CD14-positive monocyte (primary cell): ENCODE data around the gene CDNF. TPM values are rescaled to one million over a fixed set of nuclear protein-coding genes. Genes with fewer than 3 reads are reported as not detected.

Experiments
- DNase-seq, 3 donors: peaks; one replicate each; pipeline ENCODE4 v3.0.0-alpha.2; 2011 to 2022
- H2AFZ ChIP-seq: 2 replicates; pipeline ENCODE4 v1.6.0; 2012; ENCODE audit warnings: mild to moderate bottlenecking, low read depth, low read length, inconsistent platforms; ENCODE audit not compliant: insufficient read depth, poor library complexity, severe bottlenecking
- H3K27ac ChIP-seq, 2 donors: 1 replicate in 1 of 2; 2 replicates in 1 of 2; pipeline ENCODE4 v1.5.1; 2012 to 2013; ENCODE audit warnings: low read length in 2 of 2, control low read depth in 1 of 2, inconsistent platforms in 1 of 2, low read depth in 1 of 2, mild to moderate bottlenecking in 1 of 2
- H3K27me3 ChIP-seq, 2 donors: one replicate each; pipeline versions ENCODE4 v1.6.0 to v1.6.1; 2011 to 2013; ENCODE audit warnings: low read length in 2 of 2; ENCODE audit not compliant: control insufficient read depth in 2 of 2, insufficient read depth in 2 of 2
- H3K36me3 ChIP-seq, 2 donors: replicated peaks in 1 of 2; 1 replicate in 1 of 2; 2 replicates in 1 of 2; pipeline versions ENCODE4 v1.5.1 to v1.6.1; 2012 to 2013; ENCODE audit warnings: low read length in 2 of 2, control low read depth in 1 of 2, inconsistent platforms in 1 of 2, mild to moderate bottlenecking in 1 of 2; ENCODE audit not compliant: insufficient read depth in 2 of 2, control insufficient read depth in 1 of 2
- H3K4me1 ChIP-seq, 2 donors: 1 replicate in 1 of 2; 2 replicates in 1 of 2; pipeline versions ENCODE4 v1.5.1 to v1.6.1; 2012 to 2013; ENCODE audit warnings: low read length in 2 of 2, control low read depth in 1 of 2, inconsistent platforms in 1 of 2, mild to moderate bottlenecking in 1 of 2, moderate library complexity in 1 of 2; ENCODE audit not compliant: insufficient read depth in 2 of 2, control insufficient read depth in 1 of 2
- H3K4me2 ChIP-seq: replicated peaks from 2 replicates; pipeline ENCODE3; 2012; ENCODE audit warnings: low read length, moderate library complexity, mild to moderate bottlenecking; ENCODE audit not compliant: poor library complexity, severe bottlenecking; ENCODE audit errors: extremely low read depth
- H3K4me3 ChIP-seq, 3 experiments: fragments of 200-600 bp in 1 of 3; sonication (generic) in 1 of 3; replicated peaks in 1 of 3; 1 replicate in 2 of 3; 2 replicates in 1 of 3; pipeline ENCODE4 v1.5.1; 2011 to 2013; ENCODE audit warnings: low read length in 3 of 3, mild to moderate bottlenecking in 3 of 3, control low read depth in 2 of 3, low read depth in 2 of 3, inconsistent platforms in 1 of 3, moderate library complexity in 1 of 3
- H3K79me2 ChIP-seq: 2 replicates; pipeline ENCODE4 v1.6.0; 2012; ENCODE audit warnings: mild to moderate bottlenecking, control low read depth, inconsistent platforms, low read length, moderate library complexity; ENCODE audit not compliant: insufficient read depth
- H3K9ac ChIP-seq: 2 replicates; pipeline ENCODE4 v1.6.0; 2017; ENCODE audit warnings: low read length, mild to moderate bottlenecking; ENCODE audit not compliant: insufficient read depth, poor library complexity, severe bottlenecking
- H3K9me3 ChIP-seq, 2 donors: replicated peaks in 1 of 2; 1 replicate in 1 of 2; 2 replicates in 1 of 2; pipeline versions ENCODE4 v1.5.1 to v1.6.1; 2012 to 2013; ENCODE audit warnings: low read length in 2 of 2, control low read depth in 1 of 2; ENCODE audit not compliant: control insufficient read depth in 1 of 2, insufficient read depth in 1 of 2
- H4K20me1 ChIP-seq: 2 replicates; pipeline ENCODE4 v1.6.0; 2012; ENCODE audit warnings: mild to moderate bottlenecking, low read length, control low read depth, moderate library complexity; ENCODE audit not compliant: insufficient read depth
- H3K27ac Mint-ChIP-seq, 7 donors: one replicate each; pipeline ENCODE4 v1.8.0; 2020; ENCODE audit warnings: mild to moderate bottlenecking in 7 of 7, mixed read lengths in 7 of 7, moderate library complexity in 6 of 7, inconsistent platforms in 2 of 7
- H3K27me3 Mint-ChIP-seq, 3 donors: one replicate each; pipeline ENCODE4 v1.8.0; 2021 to 2022; ENCODE audit warnings: low read depth in 3 of 3, mild to moderate bottlenecking in 3 of 3, mixed read lengths in 3 of 3, moderate library complexity in 3 of 3, inconsistent platforms in 1 of 3
- H3K36me3 Mint-ChIP-seq, 2 donors: one replicate each; pipeline ENCODE4 v1.8.0; 2020; ENCODE audit warnings: mixed read lengths in 2 of 2, inconsistent platforms in 1 of 2, mild to moderate bottlenecking in 1 of 2
- H3K4me1 Mint-ChIP-seq: one replicate; pipeline ENCODE4 v1.8.0; 2020; ENCODE audit warnings: mild to moderate bottlenecking, mixed read lengths
- H3K4me3 Mint-ChIP-seq, 2 donors: one replicate each; pipeline ENCODE4 v1.8.0; 2020; ENCODE audit warnings: mild to moderate bottlenecking in 2 of 2, mixed read lengths in 2 of 2, moderate library complexity in 1 of 2
- H3K9me3 Mint-ChIP-seq, 7 donors: one replicate each; pipeline ENCODE4 v1.8.0; 2020 to 2022; ENCODE audit warnings: mixed read lengths in 7 of 7, mild to moderate bottlenecking in 6 of 7, moderate library complexity in 6 of 7, inconsistent platforms in 2 of 7
- WGBS: methylation state at CpG from one replicate; pipeline ENCODE4 v1.1.5; 2013; ENCODE audit warnings: missing lambda C conversion rate; ENCODE audit not compliant: insufficient coverage; 5-methylcytosine and 5-hydroxymethylcytosine counted together
- intact Hi-C, 2 donors: fragments of 100-400 bp; cut with micrococcal nuclease; formaldehyde crosslinking; loops; one replicate each; pipeline versions ENCODE4 v1.15.0 to v1.15.1; 2023
- polyA plus RNA-seq, 3 donors: library from polyadenylated mRNA; depleted of rRNA in 1 of 3; unstranded in 2 of 3; stranded (reverse) in 1 of 3; fragments of 300-500 nt in 2 of 3; fragments of >200 nt in 1 of 3; fragmentation: Illumina TruSeq in 2 of 3; gene quantifications; 1 replicate in 2 of 3; 2 replicates in 1 of 3; pipeline ENCODE4 v1.2.3, GENCODE V29; 2012 to 2021
- TF ChIP-seq, protein P1 (sequence below): fragments of 200-600 bp; IDR thresholded peaks from one replicate; pipeline ENCODE4 v1.8.0; 2022; ENCODE audit warnings: antibody characterized with exemption, mild to moderate bottlenecking

Gene CDNF
- polyA plus RNA-seq, 3 donors: 0.28 TPM; not detected in 1

DNA sequence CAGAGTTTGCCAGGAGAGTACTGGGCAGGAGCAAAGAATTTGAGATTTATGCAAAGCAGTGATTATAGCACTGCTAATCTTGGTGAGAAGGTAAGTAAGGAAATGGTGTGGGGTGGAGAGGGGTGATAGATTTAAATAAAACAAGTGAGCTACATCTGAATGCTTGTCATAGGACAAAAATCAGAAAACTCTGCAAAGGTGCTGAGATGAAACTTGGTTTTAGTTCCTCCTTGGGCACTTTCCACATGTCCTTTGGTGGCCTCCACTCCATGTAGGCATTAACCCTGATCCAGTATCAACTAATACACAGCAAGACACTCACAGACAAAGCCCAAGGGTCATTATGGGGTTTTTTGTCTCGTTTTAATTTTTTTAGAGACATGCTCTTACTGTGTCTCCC is 37.4 kb downstream of the CDNF start:
- H3K9ac ChIP-seq: no peak overlapping the region
- DNase-seq: no peak
- H3K27ac Mint-ChIP-seq: no peak overlapping the region
- H3K4me1 Mint-ChIP-seq: peaks cover 13% of the 10 kb centered on the region
- H3K27me3 Mint-ChIP-seq: peaks cover 0 to 3% (median 2%) of the 10 kb centered on the region in 3 donors
- H4K20me1 ChIP-seq: no peaks in the 10 kb centered on the region
- H2AFZ ChIP-seq: peak overlapping the region; percentile 0
- no peak overlapping the region for H3K4me3 ChIP-seq
- TF ChIP-seq, protein P1, sequence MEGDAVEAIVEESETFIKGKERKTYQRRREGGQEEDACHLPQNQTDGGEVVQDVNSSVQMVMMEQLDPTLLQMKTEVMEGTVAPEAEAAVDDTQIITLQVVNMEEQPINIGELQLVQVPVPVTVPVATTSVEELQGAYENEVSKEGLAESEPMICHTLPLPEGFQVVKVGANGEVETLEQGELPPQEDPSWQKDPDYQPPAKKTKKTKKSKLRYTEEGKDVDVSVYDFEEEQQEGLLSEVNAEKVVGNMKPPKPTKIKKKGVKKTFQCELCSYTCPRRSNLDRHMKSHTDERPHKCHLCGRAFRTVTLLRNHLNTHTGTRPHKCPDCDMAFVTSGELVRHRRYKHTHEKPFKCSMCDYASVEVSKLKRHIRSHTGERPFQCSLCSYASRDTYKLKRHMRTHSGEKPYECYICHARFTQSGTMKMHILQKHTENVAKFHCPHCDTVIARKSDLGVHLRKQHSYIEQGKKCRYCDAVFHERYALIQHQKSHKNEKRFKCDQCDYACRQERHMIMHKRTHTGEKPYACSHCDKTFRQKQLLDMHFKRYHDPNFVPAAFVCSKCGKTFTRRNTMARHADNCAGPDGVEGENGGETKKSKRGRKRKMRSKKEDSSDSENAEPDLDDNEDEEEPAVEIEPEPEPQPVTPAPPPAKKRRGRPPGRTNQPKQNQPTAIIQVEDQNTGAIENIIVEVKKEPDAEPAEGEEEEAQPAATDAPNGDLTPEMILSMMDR: no peak
- WGBS: no CpG with 5 or more reads among the region's 1 CpG
- no peak overlapping the region for H3K4me2 ChIP-seq
- H3K27me3 ChIP-seq: no peaks in the 10 kb centered on the region
- no peak overlapping the region for H3K27ac ChIP-seq
- no peaks in the 10 kb centered on the region for H3K36me3 Mint-ChIP-seq
- no peaks in the 10 kb centered on the region for H3K79me2 ChIP-seq
- H3K9me3 ChIP-seq: no peaks in the 10 kb centered on the region
- no peaks in the 10 kb centered on the region for H3K9me3 Mint-ChIP-seq
- intact Hi-C loops: no loop called here
- no peaks in the 10 kb centered on the region for H3K36me3 ChIP-seq
- no peak overlapping the region for H3K4me3 Mint-ChIP-seq
- peaks cover 0 to 3% of the 10 kb centered on the region in 2 donors for H3K4me1 ChIP-seq

DNA sequence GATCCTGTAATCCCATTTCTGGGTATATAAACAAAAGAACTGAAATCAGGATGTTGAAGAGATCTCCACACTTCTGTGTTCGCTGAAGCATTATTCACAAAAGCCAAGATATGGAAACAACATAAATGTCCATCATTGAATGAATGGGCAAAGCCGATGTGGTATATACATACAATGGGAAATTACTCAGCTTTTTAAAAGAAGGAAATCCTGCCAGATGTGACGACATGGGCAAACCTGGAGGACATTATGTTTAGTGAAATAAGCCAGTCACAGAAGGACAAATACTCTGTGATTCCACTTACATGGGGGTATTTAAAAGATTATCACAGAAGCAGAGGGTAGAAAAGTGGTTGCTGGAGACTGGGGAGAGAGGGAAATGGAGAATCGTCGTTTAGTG is 39.2 kb downstream of the CDNF start:
- Histone ChIP-seq H3K27me3 (no peaks in the 10 kb centered on the region), H3K36me3 (no peaks in the 10 kb centered on the region), H2AFZ (no peak overlapping the region), H3K27ac (no peak overlapping the region), H3K4me2 (no peak overlapping the region), H3K9ac (no peak overlapping the region), H3K4me3 (no peak overlapping the region), H3K79me2 (no peaks in the 10 kb centered on the region), H3K4me1 (peaks cover 0 to 3% of the 10 kb centered on the region in 2 donors), H4K20me1 (no peaks in the 10 kb centered on the region), H3K9me3 (no peaks in the 10 kb centered on the region)
- Mint-ChIP-seq H3K36me3 (no peaks in the 10 kb centered on the region), H3K27me3 (peaks cover 0 to 3% (median 2%) of the 10 kb centered on the region in 3 donors), H3K27ac (no peak overlapping the region), H3K4me1 (peaks cover 13% of the 10 kb centered on the region), H3K4me3 (no peak overlapping the region), H3K9me3 (peaks cover 0 to 3% (median 0%) of the 10 kb centered on the region in 7 donors)
- peak in 2 of 3 donors; percentile 9 to 20 for DNase-seq
- intact Hi-C loops: no loop called here
- 0% methylated on average over 1 of the region's 5 CpGs for WGBS
- TF ChIP-seq, protein P1: no peak
